LNCaP clone FGC (cell line): ENCODE results near the gene KANK4.

Source experiments
- DNase-seq: peaks from one replicate; pipeline ENCODE4 v3.0.0-alpha.2; 2011; ENCODE audit warnings: low read depth
- H3K4me3 ChIP-seq: 2 replicates; pipeline ENCODE4 v1.5.1; 2011; ENCODE audit warnings: mild to moderate bottlenecking, low read depth, low read length, control low read depth
- TF ChIP-seq, protein P1 (sequence below): IDR thresholded peaks from 2 replicates; pipeline ENCODE4 v1.5.1; 2012; ENCODE audit warnings: mild to moderate bottlenecking; ENCODE audit not compliant: control insufficient read depth, insufficient read depth; ENCODE audit errors: extremely low read depth

The KANK4 gene

DNA sequence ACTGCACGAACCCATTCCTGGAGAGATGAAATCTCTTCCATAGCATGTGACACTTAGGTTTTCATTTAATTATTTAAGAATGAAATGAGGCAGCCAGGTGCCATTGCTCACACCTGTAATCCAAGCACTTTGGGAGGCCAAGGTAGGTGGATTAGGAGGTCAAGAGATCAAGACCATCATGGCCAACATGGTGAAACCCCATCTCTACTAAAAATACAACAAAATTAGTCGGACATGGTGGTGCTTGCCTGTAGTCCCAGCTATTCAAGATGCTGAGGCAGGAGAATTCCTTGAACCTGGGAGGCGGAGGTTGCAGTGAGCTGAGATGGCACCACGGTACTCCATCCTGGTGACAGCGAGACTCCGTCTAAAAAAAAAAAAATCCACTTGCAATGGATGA, 106.8 kb downstream of the KANK4 start:
- TF ChIP-seq, protein P1, sequence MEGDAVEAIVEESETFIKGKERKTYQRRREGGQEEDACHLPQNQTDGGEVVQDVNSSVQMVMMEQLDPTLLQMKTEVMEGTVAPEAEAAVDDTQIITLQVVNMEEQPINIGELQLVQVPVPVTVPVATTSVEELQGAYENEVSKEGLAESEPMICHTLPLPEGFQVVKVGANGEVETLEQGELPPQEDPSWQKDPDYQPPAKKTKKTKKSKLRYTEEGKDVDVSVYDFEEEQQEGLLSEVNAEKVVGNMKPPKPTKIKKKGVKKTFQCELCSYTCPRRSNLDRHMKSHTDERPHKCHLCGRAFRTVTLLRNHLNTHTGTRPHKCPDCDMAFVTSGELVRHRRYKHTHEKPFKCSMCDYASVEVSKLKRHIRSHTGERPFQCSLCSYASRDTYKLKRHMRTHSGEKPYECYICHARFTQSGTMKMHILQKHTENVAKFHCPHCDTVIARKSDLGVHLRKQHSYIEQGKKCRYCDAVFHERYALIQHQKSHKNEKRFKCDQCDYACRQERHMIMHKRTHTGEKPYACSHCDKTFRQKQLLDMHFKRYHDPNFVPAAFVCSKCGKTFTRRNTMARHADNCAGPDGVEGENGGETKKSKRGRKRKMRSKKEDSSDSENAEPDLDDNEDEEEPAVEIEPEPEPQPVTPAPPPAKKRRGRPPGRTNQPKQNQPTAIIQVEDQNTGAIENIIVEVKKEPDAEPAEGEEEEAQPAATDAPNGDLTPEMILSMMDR, result no peak
- no peak overlapping the region for H3K4me3 ChIP-seq
- DNase-seq, result no peak

DNA sequence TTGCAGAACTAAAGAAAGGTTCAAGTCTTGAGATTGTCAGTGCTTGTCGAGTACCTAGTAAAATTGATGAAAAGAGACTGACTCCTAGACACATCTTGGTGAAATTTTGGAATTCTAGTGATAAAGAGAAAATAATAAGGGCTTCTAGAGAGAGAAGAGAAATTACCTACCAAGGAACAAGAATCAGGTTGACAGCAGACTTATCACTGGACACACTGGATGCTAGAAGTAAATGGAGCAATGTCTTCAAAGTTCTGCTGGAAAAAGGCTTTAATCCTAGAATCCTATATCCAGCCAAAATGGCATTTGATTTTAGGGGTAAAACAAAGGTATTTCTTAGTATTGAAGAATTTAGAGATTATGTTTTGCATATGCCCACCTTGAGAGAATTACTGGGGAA, 108.3 kb downstream of the KANK4 start:
- no peak for DNase-seq
- TF ChIP-seq, protein P1, result no peak

DNA sequence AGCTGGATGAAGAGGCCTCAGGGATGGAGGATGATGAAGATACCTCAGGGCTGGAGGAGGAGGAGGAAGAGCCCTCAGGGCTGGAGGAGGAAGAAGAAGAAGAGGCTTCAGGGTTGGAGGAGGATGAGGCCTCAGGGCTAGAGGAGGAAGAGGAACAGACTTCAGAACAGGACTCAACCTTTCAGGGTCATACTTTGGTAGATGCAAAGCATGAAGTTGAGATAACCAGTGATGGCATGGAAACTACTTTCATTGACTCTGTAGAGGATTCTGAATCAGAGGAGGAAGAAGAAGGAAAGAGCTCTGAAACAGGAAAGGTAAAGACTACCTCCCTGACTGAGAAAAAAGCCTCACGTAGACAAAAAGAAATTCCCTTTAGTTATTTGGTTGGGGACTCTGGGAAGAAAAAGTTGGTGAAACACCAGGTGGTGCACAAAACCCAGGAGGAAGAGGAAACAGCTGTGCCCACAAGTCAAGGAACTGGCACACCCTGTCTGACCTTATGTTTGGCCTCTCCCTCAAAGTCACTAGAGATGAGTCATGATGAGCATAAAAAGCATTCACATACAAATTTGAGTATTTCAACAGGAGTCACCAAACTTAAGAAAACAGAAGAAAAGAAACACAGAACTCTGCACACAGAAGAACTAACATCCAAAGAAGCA, 109.2 kb downstream of the KANK4 start:
- no peak for DNase-seq
- TF ChIP-seq, protein P1, result no peak
- no peak overlapping the region for H3K4me3 ChIP-seq

More for the DNA sequence above, 108.3 kb downstream of the KANK4 start:
- no peak overlapping the region for H3K4me3 ChIP-seq

DNA sequence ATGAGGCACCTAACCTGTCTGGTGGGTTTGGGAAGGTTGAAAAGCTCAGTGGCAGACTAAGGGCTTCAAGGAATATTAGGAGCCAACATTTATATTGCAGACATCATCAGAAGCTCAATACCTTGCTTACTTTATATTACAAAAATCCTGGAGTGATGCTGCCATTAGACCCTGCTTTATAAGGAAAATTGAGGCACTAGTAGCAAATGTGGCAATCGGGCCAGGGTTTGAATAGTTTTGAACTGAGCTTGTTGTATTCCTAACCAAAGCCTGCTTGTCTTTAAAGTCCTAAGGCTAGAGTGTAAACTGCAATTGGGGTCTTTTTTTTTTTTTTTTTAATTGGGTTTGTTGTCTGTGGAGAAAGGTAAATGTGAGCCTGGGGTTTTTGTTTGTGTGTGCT, 110.3 kb downstream of the KANK4 start:
- no peak overlapping the region for H3K4me3 ChIP-seq
- DNase-seq, result no peak
- TF ChIP-seq, protein P1, result no peak

DNA sequence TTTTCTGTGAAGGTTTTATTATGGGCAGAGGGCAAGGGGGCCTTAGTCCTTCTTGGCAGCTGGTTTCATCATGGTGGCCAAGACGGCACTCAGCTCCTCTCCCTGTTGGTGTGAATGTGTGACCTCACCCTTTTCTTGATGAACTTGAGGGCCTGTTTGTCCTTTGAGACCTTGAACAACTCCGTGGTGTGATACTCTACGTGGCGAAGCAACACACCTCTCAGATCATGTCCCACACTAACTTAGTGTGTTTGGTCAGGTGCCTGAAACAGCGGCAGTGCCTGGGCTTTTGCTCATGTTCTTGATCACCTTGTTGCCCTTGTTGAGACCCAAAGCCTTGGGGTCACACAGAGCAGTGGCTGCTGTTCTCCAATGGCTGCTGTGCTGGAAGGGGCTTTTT, 111.1 kb downstream of the KANK4 start:
- DNase-seq, result no peak
- H3K4me3 ChIP-seq, result no peak overlapping the region
- TF ChIP-seq, protein P1, result no peak

DNA sequence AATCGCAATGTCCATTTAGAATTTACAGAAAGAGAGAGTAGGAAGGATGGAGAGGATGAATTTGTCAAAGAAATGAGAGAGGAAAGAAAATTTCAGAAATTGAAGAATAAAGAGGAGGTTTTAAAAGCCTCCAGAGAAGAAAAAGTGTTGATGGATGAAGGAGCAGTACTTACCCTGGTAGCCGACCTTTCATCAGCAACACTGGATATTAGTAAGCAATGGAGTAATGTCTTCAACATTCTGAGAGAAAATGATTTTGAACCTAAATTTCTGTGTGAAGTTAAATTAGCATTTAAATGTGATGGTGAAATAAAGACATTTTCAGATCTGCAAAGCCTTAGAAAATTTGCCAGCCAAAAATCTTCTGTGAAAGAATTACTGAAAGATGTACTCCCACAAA, 112.0 kb downstream of the KANK4 start:
- no peak for DNase-seq
- TF ChIP-seq, protein P1, result no peak
- no peak overlapping the region for H3K4me3 ChIP-seq

DNA sequence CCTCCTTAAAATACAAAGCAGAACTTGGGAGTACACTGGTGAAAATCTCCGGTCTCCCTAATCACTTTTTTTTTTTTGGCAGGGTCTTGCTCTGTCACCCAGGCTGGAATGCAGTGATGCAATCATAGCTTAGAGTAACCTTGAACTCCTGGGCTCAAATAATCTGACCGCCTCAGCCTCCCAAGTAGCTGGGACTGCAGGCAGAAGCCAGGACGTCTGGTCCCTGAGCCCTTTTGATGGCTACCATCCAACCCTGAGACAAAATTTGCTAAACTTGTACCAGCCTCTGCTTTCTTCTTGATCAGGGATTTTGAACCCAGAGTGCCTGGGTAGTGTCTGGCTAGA, 120.5 kb downstream of the KANK4 start:
- TF ChIP-seq, protein P1, result no peak
- no peak for DNase-seq
- H3K4me3 ChIP-seq, result no peak overlapping the region
